Dendritic cell treated with granulocyte-macrophage colony-stimulating factor and Interleukin-4, amounts not matched to agents 40 ng/mL and 50 ng/mL, for 4 days (primary cell): ENCODE measurements around the gene SPINT3.
A peak's percentile ranks its signal among the peaks of the same experiment; 100 is the strongest.
"Not testable (repeated sequence)": the region's sequence is repeated elsewhere in the genome, so short reads cannot be mapped to it uniquely, and the experiment has no call there.

Experiments
- H3K27ac Mint-ChIP-seq: one replicate; pipeline ENCODE4 v1.8.0; 2022; ENCODE audit warnings: mild to moderate bottlenecking, mixed read lengths
- H3K27me3 Mint-ChIP-seq: one replicate; pipeline ENCODE4 v1.8.0; 2022; ENCODE audit warnings: mild to moderate bottlenecking, mixed read lengths
- H3K36me3 Mint-ChIP-seq: one replicate; pipeline ENCODE4 v1.8.0; 2022; ENCODE audit warnings: low read depth, mixed read lengths
- H3K4me1 Mint-ChIP-seq: one replicate; pipeline ENCODE4 v1.8.0; 2022; ENCODE audit warnings: low read depth, mixed read lengths
- H3K4me3 Mint-ChIP-seq: one replicate; pipeline ENCODE4 v1.8.0; 2022; ENCODE audit warnings: mild to moderate bottlenecking, moderate library complexity, mixed read lengths
- H3K9me3 Mint-ChIP-seq: one replicate; pipeline ENCODE4 v1.8.0; 2022; ENCODE audit warnings: mixed read lengths
- intact Hi-C: fragments of 100-400 bp; cut with micrococcal nuclease; formaldehyde crosslinking; loops from one replicate; pipeline ENCODE4 v1.15.0; 2022

Gene SPINT3

DNA sequence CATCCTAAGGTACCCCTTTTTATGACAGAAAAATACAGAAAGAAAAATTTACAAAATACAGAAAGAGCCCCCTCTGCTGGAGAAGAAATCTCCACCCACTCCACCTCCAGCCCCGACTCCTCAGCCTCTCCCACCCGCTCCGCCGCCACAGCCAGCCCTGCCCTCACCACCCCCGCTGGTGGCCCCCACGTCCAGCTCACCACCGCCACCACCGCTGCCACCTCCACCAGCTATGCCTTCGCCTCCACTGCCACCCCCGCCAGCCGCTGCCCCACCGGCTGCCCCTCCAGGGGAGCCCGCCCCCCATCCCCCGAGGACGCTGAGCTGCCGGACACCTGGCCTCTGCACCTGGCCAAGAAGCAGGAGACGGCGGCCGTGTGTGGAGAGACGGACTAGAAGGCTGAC lies 28.2 kb downstream of the SPINT3 start:
- Mint-ChIP-seq H3K4me1 (no peaks in the 10 kb centered on the region), H3K4me3 (no peak overlapping the region), H3K9me3 (no peaks in the 10 kb centered on the region), H3K36me3 (no peaks in the 10 kb centered on the region), H3K27ac (no peak overlapping the region), H3K27me3 (peaks cover 29% of the 10 kb centered on the region)
- intact Hi-C loops: no loop called here

DNA sequence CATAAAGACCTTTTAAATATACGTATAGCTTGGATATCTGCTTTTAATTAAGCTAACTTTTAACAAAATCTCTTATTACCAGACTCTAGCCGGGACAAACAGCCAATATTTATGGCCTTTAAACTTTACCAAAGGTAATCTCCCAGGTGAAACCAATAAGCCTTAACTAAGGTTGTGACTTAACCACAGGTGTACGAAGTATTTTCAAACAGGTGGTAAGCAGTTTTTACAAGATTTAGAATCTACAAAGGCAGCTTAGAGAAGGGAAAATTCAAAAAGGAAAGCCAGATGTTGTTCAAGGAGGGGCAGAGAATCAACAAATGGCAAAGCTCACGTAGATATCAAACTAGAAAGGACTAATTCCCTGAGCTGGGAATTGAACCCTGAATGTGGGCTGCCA lies 30.0 kb downstream of the SPINT3 start:
- H3K36me3 Mint-ChIP-seq: no peaks in the 10 kb centered on the region
- no peaks in the 10 kb centered on the region for H3K4me1 Mint-ChIP-seq
- H3K27me3 Mint-ChIP-seq: peaks cover 36% of the 10 kb centered on the region

DNA sequence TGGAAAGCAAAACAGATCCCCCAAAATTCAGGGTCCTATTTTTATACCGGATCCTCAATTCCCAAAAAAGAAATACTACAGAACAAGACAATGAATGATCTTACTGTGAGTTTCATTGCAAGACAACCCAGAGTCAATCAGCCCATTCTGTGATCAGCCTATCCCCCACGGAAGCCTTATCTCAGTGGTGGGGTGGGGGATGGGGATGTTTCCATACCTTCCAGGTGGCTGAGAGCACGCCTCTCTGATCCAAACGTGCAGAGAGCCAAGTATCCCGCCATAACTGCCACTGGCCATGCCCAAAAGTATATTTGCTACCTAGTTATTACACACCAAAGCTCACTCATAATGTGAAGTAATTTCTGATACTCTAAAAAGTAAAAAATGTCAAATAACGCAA lies 30.7 kb downstream of the SPINT3 start:
- Mint-ChIP-seq H3K36me3 (no peaks in the 10 kb centered on the region), H3K4me1 (no peaks in the 10 kb centered on the region), H3K4me3 (no peak overlapping the region), H3K27ac (no peak overlapping the region), H3K9me3 (no peaks in the 10 kb centered on the region), H3K27me3 (peaks cover 38% of the 10 kb centered on the region)
- intact Hi-C loops: no loop called here

More for the DNA sequence above, 30.0 kb downstream of the SPINT3 start:
- intact Hi-C loops: no loop called here
- no peaks in the 10 kb centered on the region for H3K9me3 Mint-ChIP-seq
- no peak overlapping the region for H3K4me3 Mint-ChIP-seq
- H3K27ac Mint-ChIP-seq: no peak overlapping the region

GRCh38 chr20:45479822-45480221 lies 35.6 kb downstream of the SPINT3 start:
- intact Hi-C loops: no loop called here
- H3K4me1 Mint-ChIP-seq: no peaks in the 10 kb centered on the region
- H3K4me3 Mint-ChIP-seq: no peak overlapping the region
- no peaks in the 10 kb centered on the region for H3K9me3 Mint-ChIP-seq
- H3K27me3 Mint-ChIP-seq: peaks cover 25% of the 10 kb centered on the region
- H3K36me3 Mint-ChIP-seq: no peaks in the 10 kb centered on the region
- no peak overlapping the region for H3K27ac Mint-ChIP-seq

DNA sequence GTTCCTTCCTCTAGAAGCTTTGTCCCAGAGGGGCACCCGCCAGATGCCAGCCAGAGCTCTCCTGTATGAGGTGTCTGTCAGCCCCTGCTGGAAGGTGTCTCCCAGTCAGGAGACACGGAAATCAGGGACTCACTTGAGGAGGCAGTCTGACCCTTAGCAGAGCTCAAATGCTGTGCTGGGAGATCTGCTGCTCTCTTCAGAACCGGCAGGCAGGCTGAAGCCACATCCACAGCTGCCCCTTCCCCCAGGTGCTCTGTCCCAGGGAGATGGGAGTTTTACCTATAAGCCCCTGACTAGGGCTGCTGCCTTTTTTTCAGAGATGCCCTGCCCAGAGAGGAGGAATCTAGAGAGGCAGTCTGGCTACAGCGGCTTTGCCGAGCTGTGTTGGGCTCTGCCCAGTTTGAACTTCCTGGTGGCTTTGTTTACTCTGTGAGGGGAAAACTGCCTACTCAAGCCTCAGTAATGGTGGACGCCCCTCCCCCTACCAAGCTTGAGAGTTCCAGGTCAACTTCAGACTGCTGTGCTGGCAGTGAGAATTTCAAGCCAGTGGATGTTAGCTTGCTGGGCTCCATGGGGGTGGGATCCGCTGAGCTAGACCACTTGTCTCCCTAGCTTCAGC lies 37.8 kb downstream of the SPINT3 start:
- H3K27me3 Mint-ChIP-seq: peaks cover 16% of the 10 kb centered on the region
- H3K4me3 Mint-ChIP-seq, intact Hi-C loops, H3K4me1 Mint-ChIP-seq, H3K9me3 Mint-ChIP-seq, H3K36me3 Mint-ChIP-seq, H3K27ac Mint-ChIP-seq: not testable (repeated sequence)

- not testable (repeated sequence) for H3K27ac Mint-ChIP-seq, H3K4me3 Mint-ChIP-seq
- H3K27me3 Mint-ChIP-seq: peaks cover 45% of the 10 kb centered on the region
Observed at GRCh38 chr20:45472286-45472685, 43.1 kb downstream of the SPINT3 start.

DNA sequence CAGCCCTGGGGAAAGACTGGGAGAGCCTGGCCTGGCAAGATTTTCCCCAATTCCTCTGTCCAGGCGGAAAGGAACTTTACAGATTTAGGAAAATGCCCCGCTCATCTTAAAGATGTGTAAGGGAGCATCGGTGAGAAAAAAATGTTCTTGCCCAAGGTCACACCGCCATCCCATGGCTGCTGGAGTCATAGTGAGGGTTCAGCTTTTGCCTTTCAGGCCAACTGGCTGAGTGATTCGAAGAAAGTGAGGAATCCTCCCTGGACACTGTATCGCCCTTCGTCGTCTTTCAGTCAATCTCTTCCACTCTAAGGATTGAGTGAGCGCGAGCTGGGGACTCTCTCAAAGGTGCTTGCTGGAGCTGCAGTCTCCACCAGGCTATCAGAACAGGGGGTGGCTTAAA lies 44.5 kb downstream of the SPINT3 start:
- no peaks in the 10 kb centered on the region for H3K36me3 Mint-ChIP-seq
- intact Hi-C loops: no loop called here
- peak overlapping the region; percentile 60 for H3K4me3 Mint-ChIP-seq
- H3K27me3 Mint-ChIP-seq: peaks cover 46% of the 10 kb centered on the region
- peaks cover 13% of the 10 kb centered on the region for H3K4me1 Mint-ChIP-seq
- no peak overlapping the region for H3K27ac Mint-ChIP-seq
- H3K9me3 Mint-ChIP-seq: no peaks in the 10 kb centered on the region

More at GRCh38 chr20:45472286-45472685, 43.1 kb downstream of the SPINT3 start:
- H3K9me3 Mint-ChIP-seq, intact Hi-C loops, H3K36me3 Mint-ChIP-seq: not testable (repeated sequence)
- H3K4me1 Mint-ChIP-seq: peaks cover 13% of the 10 kb centered on the region

DNA sequence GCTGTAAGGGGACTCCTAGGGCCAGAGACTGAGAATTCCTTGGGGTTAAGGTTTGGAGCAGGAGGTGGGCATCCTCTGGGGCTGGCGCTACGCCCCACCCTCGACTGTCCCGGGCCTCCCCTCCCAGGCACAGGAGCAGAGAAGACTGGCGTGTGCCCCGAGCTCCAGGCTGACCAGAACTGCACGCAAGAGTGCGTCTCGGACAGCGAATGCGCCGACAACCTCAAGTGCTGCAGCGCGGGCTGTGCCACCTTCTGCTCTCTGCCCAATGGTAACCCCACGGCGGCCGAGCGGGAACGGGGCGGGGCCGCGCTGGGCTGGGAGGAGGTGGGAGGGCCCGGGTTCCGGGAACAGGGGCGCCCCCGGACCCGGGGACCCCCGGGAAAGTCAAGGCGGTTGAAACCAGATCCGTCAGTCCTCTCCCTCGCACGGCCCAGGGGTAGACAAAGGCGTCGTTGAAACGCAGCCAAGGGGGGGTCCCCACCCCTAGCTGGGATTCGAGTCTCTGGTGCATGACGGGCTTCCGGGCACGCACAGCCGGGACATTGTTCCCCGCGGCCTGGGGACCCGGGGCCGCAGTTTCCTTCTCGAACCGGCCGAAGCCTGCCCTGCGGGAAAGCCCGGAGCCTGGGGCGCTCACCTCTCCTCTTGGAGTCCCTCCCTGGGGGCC lies 45.0 kb downstream of the SPINT3 start:
- Mint-ChIP-seq H3K9me3 (no peaks in the 10 kb centered on the region), H3K4me3 (peak overlapping the region; percentile 60), H3K4me1 (peaks cover 13% of the 10 kb centered on the region), H3K27ac (no peak overlapping the region), H3K36me3 (no peaks in the 10 kb centered on the region), H3K27me3 (peaks cover 46% of the 10 kb centered on the region)
- intact Hi-C loops: no loop called here

DNA sequence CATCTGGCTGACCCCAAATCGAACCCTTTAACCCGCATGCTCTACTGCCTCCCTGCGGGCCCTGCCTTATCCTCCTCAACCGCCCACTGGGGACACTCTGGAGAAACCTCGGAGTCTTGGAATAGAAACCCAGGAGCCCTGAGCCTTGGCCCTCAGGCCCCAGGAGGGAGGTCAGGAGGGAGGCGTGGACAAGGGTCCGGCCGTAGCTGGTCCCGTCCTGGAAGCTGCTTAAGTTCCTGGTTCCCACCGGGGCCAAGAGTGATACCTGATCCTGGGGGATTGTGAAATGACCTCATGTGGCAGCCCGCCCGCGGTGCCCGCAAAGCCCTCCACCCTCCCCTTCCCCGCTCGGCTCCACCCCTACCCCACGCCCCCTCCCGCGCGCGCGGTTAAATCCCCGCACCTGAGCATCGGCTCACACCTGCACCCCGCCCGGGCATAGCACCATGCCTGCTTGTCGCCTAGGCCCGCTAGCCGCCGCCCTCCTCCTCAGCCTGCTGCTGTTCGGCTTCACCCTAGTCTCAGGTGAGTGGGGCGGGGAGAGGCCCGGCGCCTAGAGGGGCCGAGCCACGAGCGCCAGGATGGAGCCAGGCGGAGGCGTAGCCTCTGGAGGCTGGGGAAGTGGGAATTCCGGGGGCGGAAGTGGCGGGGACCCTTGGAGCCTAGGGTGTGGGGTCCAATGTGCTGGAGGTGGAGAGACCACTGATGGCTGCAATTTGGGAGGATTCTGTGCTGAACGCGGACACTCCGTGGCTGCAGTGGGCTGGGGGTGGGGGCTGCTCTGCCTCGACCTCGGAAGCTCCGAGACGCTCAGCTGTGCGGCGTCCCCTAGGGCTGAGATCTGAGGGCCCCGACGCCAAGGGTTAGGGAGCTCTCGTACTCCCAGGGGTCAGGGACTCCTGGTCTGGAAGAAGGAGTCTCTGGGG lies 45.8 kb downstream of the SPINT3 start, which contains the start of gene WFDC2:
Gene WFDC2 (plus strand): TSS at position 418 of the 926 bp plus-strand sequence. CDS start 29 bp downstream, at position 447.
- no peaks in the 10 kb centered on the region for H3K9me3 Mint-ChIP-seq
- H3K27ac Mint-ChIP-seq: no peak within 1 kb of the TSS
- peaks cover 46% of the 10 kb centered on the region for H3K27me3 Mint-ChIP-seq
- H3K4me3 Mint-ChIP-seq: peak within 1 kb of the TSS; percentile 60
- peaks cover 13% of the 10 kb centered on the region for H3K4me1 Mint-ChIP-seq
- no peaks in the 10 kb centered on the region for H3K36me3 Mint-ChIP-seq
- intact Hi-C loops: no loop called here

- Mint-ChIP-seq H3K27ac (no peak overlapping the region), H3K4me1 (peaks cover 13% of the 10 kb centered on the region), H3K27me3 (peaks cover 46% of the 10 kb centered on the region), H3K4me3 (no peak overlapping the region), H3K9me3 (no peaks in the 10 kb centered on the region), H3K36me3 (no peaks in the 10 kb centered on the region)
- intact Hi-C loops: no loop called here
Observed at GRCh38 chr20:45467861-45468260, 47.6 kb downstream of the SPINT3 start.

GRCh38 chr20:45467172-45467571 lies 48.2 kb downstream of the SPINT3 start:
- H3K36me3 Mint-ChIP-seq: no peaks in the 10 kb centered on the region
- H3K9me3 Mint-ChIP-seq: no peaks in the 10 kb centered on the region
- intact Hi-C loops: no loop called here
- H3K27me3 Mint-ChIP-seq: peaks cover 45% of the 10 kb centered on the region
- H3K27ac Mint-ChIP-seq: no peak overlapping the region
- H3K4me3 Mint-ChIP-seq: no peak overlapping the region
- H3K4me1 Mint-ChIP-seq: peaks cover 13% of the 10 kb centered on the region

DNA sequence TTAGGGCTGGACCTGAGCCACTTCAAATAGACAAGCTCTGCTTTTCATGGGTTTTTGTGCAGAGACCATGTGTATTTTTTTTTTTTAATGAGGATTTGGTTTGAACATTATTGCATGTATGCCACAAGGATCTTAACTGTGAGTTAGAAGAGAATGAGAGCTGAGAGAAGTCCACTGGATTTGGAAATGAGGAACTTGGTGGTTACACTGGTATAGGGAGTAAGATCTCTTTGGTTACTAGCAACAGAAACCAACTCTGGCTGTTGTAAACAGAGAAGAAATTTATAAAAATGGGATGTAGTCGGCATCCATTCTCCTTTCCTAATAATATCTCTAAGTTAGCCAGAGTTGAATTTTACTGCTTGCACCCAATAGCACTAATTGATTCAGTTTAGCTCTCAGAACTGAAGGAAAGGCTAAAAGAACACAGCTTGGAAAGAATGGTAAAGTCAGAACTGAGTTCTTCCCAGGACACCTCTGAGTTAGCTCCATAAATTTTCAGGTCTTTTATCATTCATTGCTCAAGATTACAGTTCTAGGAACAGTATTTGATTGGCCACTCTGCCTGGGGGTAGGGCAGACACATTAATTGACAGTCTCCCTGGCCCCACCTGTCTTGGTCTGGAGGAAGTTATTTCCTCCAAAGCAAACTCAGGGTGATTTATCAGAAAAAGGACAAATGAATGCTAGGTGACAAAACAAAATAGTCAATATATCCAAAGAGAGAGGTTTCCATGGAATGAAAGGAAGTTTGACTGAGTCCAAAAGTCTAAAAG lies 49.7 kb downstream of the SPINT3 start:
- H3K9me3 Mint-ChIP-seq: no peaks in the 10 kb centered on the region
- intact Hi-C loops: no loop called here
- no peaks in the 10 kb centered on the region for H3K36me3 Mint-ChIP-seq
- H3K27me3 Mint-ChIP-seq: peaks cover 34% of the 10 kb centered on the region
- no peak overlapping the region for H3K4me3 Mint-ChIP-seq
- H3K4me1 Mint-ChIP-seq: peaks cover 12% of the 10 kb centered on the region
- H3K27ac Mint-ChIP-seq: no peak overlapping the region

GRCh38 chr20:45463709-45464108 lies 51.7 kb downstream of the SPINT3 start:
- intact Hi-C loops: no loop called here
- H3K27ac Mint-ChIP-seq: no peak overlapping the region
- H3K27me3 Mint-ChIP-seq: peaks cover 14% of the 10 kb centered on the region
- no peaks in the 10 kb centered on the region for H3K9me3 Mint-ChIP-seq
- no peaks in the 10 kb centered on the region for H3K4me1 Mint-ChIP-seq
- H3K4me3 Mint-ChIP-seq: no peak overlapping the region
- H3K36me3 Mint-ChIP-seq: no peaks in the 10 kb centered on the region
